Testis (tissue), 5 donors: ENCODE data around the gene RAB8A. TPM values are rescaled to one million over a fixed set of nuclear protein-coding genes. Genes with fewer than 3 reads are reported as not detected.
A peak's percentile ranks its signal among the peaks of the same experiment; 100 is the strongest.

Experiments used
- DNase-seq: peaks from one replicate; pipeline ENCODE4 v3.0.0-alpha.2; 2019
- H3K27ac ChIP-seq, 2 donors: fragments of 200-600 bp; sonication (generic); one replicate each; pipeline ENCODE4 v1.5.1; 2019
- H3K27me3 ChIP-seq: fragments of 200-600 bp; sonication (generic); one replicate; pipeline ENCODE4 v1.5.1; 2019
- H3K36me3 ChIP-seq: fragments of 200-600 bp; sonication (generic); one replicate; pipeline ENCODE4 v1.5.1; 2017; ENCODE audit warnings: low read depth; ENCODE audit errors: missing control alignments
- H3K4me1 ChIP-seq: fragments of 200-600 bp; sonication (generic); one replicate; pipeline ENCODE4 v1.5.1; 2019
- H3K4me3 ChIP-seq, 2 donors: fragments of 200-600 bp; sonication (generic); one replicate each; pipeline ENCODE4 v1.5.1; 2017 to 2019
- H3K9me3 ChIP-seq: fragments of 200-600 bp; sonication (generic); one replicate; pipeline ENCODE4 v1.5.1; 2017
- CTCF ChIP-seq, 3 experiments: fragments of 450-650 bp in 2 of 3; fragments of 200-600 bp in 1 of 3; sonication (generic) in 1 of 3; IDR thresholded peaks; one replicate each; pipeline ENCODE4 v1.5.1; 2016 to 2019; ENCODE audit warnings: antibody characterized with exemption in 3 of 3, mild to moderate bottlenecking in 2 of 3, moderate library complexity in 1 of 3
- POLR2A ChIP-seq: fragments of 450-650 bp; IDR thresholded peaks from one replicate; pipeline ENCODE4 v1.6.1; 2017; ENCODE audit warnings: antibody characterized with exemption, mild to moderate bottlenecking, moderate library complexity
- WGBS, 2 donors: methylation state at CpG; one replicate each; pipeline ENCODE4 v1.1.5; 2018; 5-methylcytosine and 5-hydroxymethylcytosine counted together
- intact Hi-C: fragments of 100-400 bp; cut with DNase I; formaldehyde crosslinking; loops from one replicate; pipeline ENCODE4 v1.15.1; 2023; ENCODE audit warnings: low total_unique reads
- long read RNA-seq, 2 donors: transcript quantifications; one replicate each; lab custom pipeline, GENCODE V29; 2026
- polyA plus RNA-seq: library from polyadenylated mRNA; stranded (reverse); fragments of 350-450 nt; fragmentation: Illumina TruSeq; extraction: RNeasy Lipid Tissue Mini Kit (QIAGEN cat#74804); gene quantifications from one replicate; pipeline ENCODE4 v1.2.3, GENCODE V29; 2014; ENCODE audit warnings: low read depth, low replicate concordance; ENCODE audit not compliant: insufficient read depth
- total RNA-seq, 2 donors: library from RNA; depleted of rRNA; stranded (reverse); fragments of >200 nt; gene quantifications; one replicate each; pipeline ENCODE4 v1.2.3, GENCODE V29; 2016

Gene RAB8A
- total RNA-seq (10 to 100 TPM; 63.3 to 69.0 TPM), polyA plus RNA-seq (45.9 TPM)
- long read RNA-seq, donor 1, transcript RAB8A-201 (8 exons, 2,827 nt): major isoform, 39 of 41 reads
- long read RNA-seq, donor 1, partial matches to known transcripts: 0 of 41 reads
- long read RNA-seq, donor 1, other reads (novel, unspliced or antisense): 0 of 41 reads
- long read RNA-seq, donor 2, transcript RAB8A-201 (8 exons, 2,827 nt): major isoform, 25 of 26 reads
- long read RNA-seq, donor 2, partial matches to known transcripts: 0 of 26 reads
- long read RNA-seq, donor 2, other reads (novel, unspliced or antisense): 0 of 26 reads

GRCh38 chr19:16111160-16111908, at the start of gene RAB8A:
TSS of gene RAB8A (plus strand) at chr19:16111889. CDS start at chr19:16111902, 13 bp downstream.
- Histone ChIP-seq H3K9me3 (no peaks in the 10 kb centered on the region), H3K27ac (peak within 1 kb of the TSS; percentile 85 to 97), H3K4me1 (peaks cover 16% of the 10 kb centered on the region), H3K27me3 (no peaks in the 10 kb centered on the region), H3K36me3 (no peaks in the 10 kb centered on the region), H3K4me3 (peak within 1 kb of the TSS; percentile 71 to 96)
- intact Hi-C loops: loop anchor here (10.0 kb wide), 2 partner anchors 47 to 73 kb away; partner anchors contain the start of gene FAM32A
- peak; percentile 99 for DNase-seq
- TF ChIP-seq CTCF (IDR thresholded peaks at IDR 0.05) (peak; percentile 95 to 99 (median 98)), POLR2A (no peak)
- WGBS, 2 donors: 0 to 20% methylated on average over 2 to 74 of the region's 81 CpGs

- 63 to 83% methylated on average over 4 of the region's 4 CpGs for WGBS, 2 donors
- no peak for DNase-seq
- Histone ChIP-seq H3K27me3 (no peaks in the 10 kb centered on the region), H3K4me3 (no peak overlapping the region), H3K36me3 (no peaks in the 10 kb centered on the region), H3K27ac (no peak overlapping the region), H3K9me3 (no peaks in the 10 kb centered on the region), H3K4me1 (peaks cover 8% of the 10 kb centered on the region)
- intact Hi-C loops: loop anchor here (10.0 kb wide), 1 partner anchor 53 kb away; the partner anchor contains the start of gene RAB8A
- TF ChIP-seq POLR2A: no peak
- no peak for TF ChIP-seq CTCF (IDR thresholded peaks at IDR 0.05)
Observed at GRCh38 chr19:16061943-16062342, 49.7 kb upstream of the RAB8A start.

GRCh38 chr19:16062789-16063188, 48.9 kb upstream of the RAB8A start:
- H3K36me3 ChIP-seq: no peaks in the 10 kb centered on the region
- no peaks in the 10 kb centered on the region for H3K9me3 ChIP-seq
- TF ChIP-seq CTCF (IDR thresholded peaks at IDR 0.05) (peak; percentile 52 to 87 (median 77)), POLR2A (no peak)
- H3K27ac ChIP-seq: no peak overlapping the region
- no peaks in the 10 kb centered on the region for H3K27me3 ChIP-seq
- H3K4me3 ChIP-seq: no peak overlapping the region
- 69 to 74% methylated on average over 2 of the region's 2 CpGs for WGBS, 2 donors
- intact Hi-C loops: loop anchor here (10.0 kb wide), 1 partner anchor 52 kb away; the partner anchor contains the start of gene RAB8A
- peak; percentile 71 for DNase-seq
- peaks cover 10% of the 10 kb centered on the region for H3K4me1 ChIP-seq

GRCh38 chr19:16064209-16064889, 47.3 kb upstream of the RAB8A start:
- intact Hi-C loops: loop anchor here (10.0 kb wide), 1 partner anchor 50 kb away; the partner anchor contains the start of gene RAB8A
- no peak for TF ChIP-seq POLR2A
- no peak for TF ChIP-seq CTCF (IDR thresholded peaks at IDR 0.05)
- no peak overlapping the region for H3K27ac ChIP-seq

More at GRCh38 chr19:16064209-16064889, 47.3 kb upstream of the RAB8A start:
- no peaks in the 10 kb centered on the region for H3K36me3 ChIP-seq
- WGBS, 2 donors: 84 to 85% methylated on average over 16 of the region's 16 CpGs
- peaks cover 10% of the 10 kb centered on the region for H3K4me1 ChIP-seq
- no peak for DNase-seq
- no peaks in the 10 kb centered on the region for H3K9me3 ChIP-seq
- no peak overlapping the region for H3K4me3 ChIP-seq
- no peaks in the 10 kb centered on the region for H3K27me3 ChIP-seq
